SU-DHL-6 (cell line): ENCODE measurements around the gene RFK.
A peak's percentile ranks its signal among the peaks of the same experiment; 100 is the strongest.

Experiments used
- CTCF ChIP-seq: fragments of 200-600 bp; sonication (generic); IDR thresholded peaks from one replicate; pipeline ENCODE4 v1.5.1; 2017; ENCODE audit warnings: antibody characterized with exemption, mild to moderate bottlenecking, low read length, moderate library complexity; ENCODE audit not compliant: insufficient read depth, poor library complexity, severe bottlenecking
- EZH2phosphoT487 ChIP-seq: fragments of 200-600 bp; sonication (generic), shearing (Covaris generic); conservative IDR thresholded peaks from 2 replicates; pipeline ENCODE4 v1.6.1; 2018; ENCODE audit warnings: mild to moderate bottlenecking, antibody characterized with exemption, low read length, moderate library complexity, mixed read lengths

- TF ChIP-seq CTCF (peak; percentile 24), EZH2phosphoT487 (no peak)
These were observed at the start of gene RFK for GRCh38 chr9:76394195-76394959.
